GM04503 (cell line): ENCODE data around the gene PSMF1.

Experiments used
- DNase-seq: peaks from one replicate; pipeline ENCODE4 v3.0.0-alpha.2; 2012; ENCODE audit warnings: low read depth

The PSMF1 gene

GRCh38 chr20:1164871-1165270 is 46.5 kb downstream of the PSMF1 start:
- DNase-seq, result no peak

GRCh38 chr20:1165521-1165920 is 47.1 kb downstream of the PSMF1 start:
- DNase-seq, result no peak

GRCh38 chr20:1165941-1166340 is 47.5 kb downstream of the PSMF1 start:
- DNase-seq, result no peak

- DNase-seq, result no peak
Measured at GRCh38 chr20:1166948-1167720, 48.7 kb downstream of the PSMF1 start.

- no peak for DNase-seq
Measured at GRCh38 chr20:1169224-1169623, 50.8 kb downstream of the PSMF1 start.

GRCh38 chr20:1171461-1172093 is 53.2 kb downstream of the PSMF1 start:
- DNase-seq, result no peak

- no peak for DNase-seq
Measured at GRCh38 chr20:1173698-1174097, 55.3 kb downstream of the PSMF1 start.

GRCh38 chr20:1174787-1175186 is 56.4 kb downstream of the PSMF1 start:
- no peak for DNase-seq

- no peak for DNase-seq
Measured at GRCh38 chr20:1177680-1178079, 59.3 kb downstream of the PSMF1 start.

GRCh38 chr20:1178103-1178502 is 59.7 kb downstream of the PSMF1 start:
- DNase-seq, result no peak

- no peak for DNase-seq
Measured at GRCh38 chr20:1178623-1179022, 60.2 kb downstream of the PSMF1 start.

GRCh38 chr20:1180949-1181348 is 62.5 kb downstream of the PSMF1 start:
- DNase-seq, result no peak

- no peak for DNase-seq
Measured at GRCh38 chr20:1182106-1182505, 63.7 kb downstream of the PSMF1 start.

- DNase-seq, result no peak
Measured at GRCh38 chr20:1183153-1183552, 64.8 kb downstream of the PSMF1 start.

- no peak for DNase-seq
Measured at GRCh38 chr20:1184260-1184637, 65.8 kb downstream of the PSMF1 start.

- DNase-seq, result no peak
Measured at GRCh38 chr20:1184638-1185315, 66.4 kb downstream of the PSMF1 start, which contains the start of gene TMEM74B. TSS of gene TMEM74B (minus strand) at chr20:1184981. CDS start at chr20:1183801, 1,180 bp downstream.

- DNase-seq, result no peak
Measured at GRCh38 chr20:1185316-1185741, 66.9 kb downstream of the PSMF1 start.

GRCh38 chr20:1185790-1186334 is 67.5 kb downstream of the PSMF1 start:
- DNase-seq, result no peak

- no peak for DNase-seq
Measured at GRCh38 chr20:1186367-1186991, 68.1 kb downstream of the PSMF1 start.

GRCh38 chr20:1187605-1188171 is 69.3 kb downstream of the PSMF1 start:
- no peak for DNase-seq

GRCh38 chr20:1188347-1188746 is 69.9 kb downstream of the PSMF1 start:
- DNase-seq, result no peak

GRCh38 chr20:1189827-1190226 is 71.4 kb downstream of the PSMF1 start:
- no peak for DNase-seq
